ENCODE results near the gene KRTAP9-7. TPM values are rescaled to one million over a fixed set of nuclear protein-coding genes. Genes with fewer than 3 reads are reported as not detected.

KRTAP9-7 gene
- total RNA-seq, 4 donors from 2014 or later: not detected

DNA sequence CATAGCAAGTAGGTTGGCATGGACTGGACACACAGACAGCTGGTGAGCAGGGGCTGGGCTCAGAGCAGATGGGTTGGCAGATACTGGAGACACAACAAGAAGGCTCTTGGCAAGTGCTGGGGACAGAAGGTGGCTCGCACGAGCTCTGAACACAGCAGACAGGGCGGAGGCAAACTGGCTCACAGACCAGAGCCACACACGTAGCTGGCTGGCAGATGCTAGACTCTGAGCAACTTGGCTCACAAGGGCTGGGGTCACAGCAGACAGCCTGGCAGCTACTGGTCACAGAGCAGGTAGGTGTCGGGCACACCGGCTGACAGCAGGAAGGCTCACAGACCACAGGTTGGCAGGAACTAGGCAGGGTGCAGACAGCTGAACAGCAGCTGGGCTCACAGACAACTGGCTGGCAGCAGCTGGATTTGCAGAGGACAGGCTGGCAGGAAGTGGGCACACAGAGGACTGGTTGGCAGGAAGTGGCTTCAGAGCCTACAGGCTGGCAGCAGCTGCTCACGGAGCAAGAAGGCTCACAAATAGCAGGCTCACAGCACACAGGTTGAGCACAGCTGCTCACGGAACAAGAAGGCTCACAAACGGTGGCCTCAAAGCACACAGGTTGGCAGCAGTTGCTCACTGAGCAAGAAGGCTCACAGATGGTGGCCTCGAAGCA is 32.9 kb downstream of the KRTAP9-7 start:
- intact Hi-C loops (cut with DNase I): no loop called here
- peaks cover 0 to 4% (median 0%) of the 10 kb centered on the region in 4 donors for H3K27me3 ChIP-seq
- H3K36me3 ChIP-seq: no peaks in the 10 kb centered on the region
- no peak overlapping the region for H3K4me3 ChIP-seq
- TF ChIP-seq POLR2AphosphoS5 (IDR thresholded peaks at IDR 0.05): peak in 1 of 2 donors; percentile 5
- no peak for TF ChIP-seq EP300 (IDR thresholded peaks at IDR 0.05)
- H3K4me1 ChIP-seq: peaks cover 0 to 11% (median 9%) of the 10 kb centered on the region in 4 donors
- H3K9me3 ChIP-seq: no peaks in the 10 kb centered on the region
- DNase-seq (ENCODE audit: extremely low spot score): no peak
- H3K27ac ChIP-seq (replicated peaks in 1 of 4): no peak overlapping the region
- 42% methylated on average over 7 of the region's 10 CpGs for WGBS

DNA sequence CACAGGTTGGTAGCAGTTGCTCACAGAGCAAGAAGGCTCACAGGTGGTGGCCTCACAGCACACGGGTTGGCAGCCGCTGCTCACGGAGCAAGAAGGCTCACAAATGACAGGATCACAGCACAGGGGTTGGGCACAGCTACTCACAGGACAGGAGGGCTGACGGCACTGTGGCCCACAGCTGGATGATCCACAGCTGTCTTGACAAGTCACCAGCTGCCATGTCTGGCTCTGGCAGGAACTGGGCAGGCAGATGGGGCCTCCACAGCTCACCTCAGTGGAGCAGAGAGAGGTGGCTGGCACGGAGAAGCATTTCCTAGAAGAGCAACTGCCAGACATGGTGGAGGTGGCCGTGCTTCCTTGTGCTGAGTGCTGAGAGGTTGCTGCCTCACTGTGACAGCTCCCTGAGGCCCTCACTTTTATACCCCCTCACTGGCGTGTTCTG is 33.4 kb downstream of the KRTAP9-7 start, which contains the start of gene KRTAP16-1:
KRTAP16-1 (minus strand) TSS at position 392 of the 442 bp plus-strand sequence; CDS start at position 336, 56 bp downstream.
- no peak for TF ChIP-seq EP300 (IDR thresholded peaks at IDR 0.05)
- no peak for TF ChIP-seq POLR2AphosphoS5 (IDR thresholded peaks at IDR 0.05)
- TF ChIP-seq, protein P1, sequence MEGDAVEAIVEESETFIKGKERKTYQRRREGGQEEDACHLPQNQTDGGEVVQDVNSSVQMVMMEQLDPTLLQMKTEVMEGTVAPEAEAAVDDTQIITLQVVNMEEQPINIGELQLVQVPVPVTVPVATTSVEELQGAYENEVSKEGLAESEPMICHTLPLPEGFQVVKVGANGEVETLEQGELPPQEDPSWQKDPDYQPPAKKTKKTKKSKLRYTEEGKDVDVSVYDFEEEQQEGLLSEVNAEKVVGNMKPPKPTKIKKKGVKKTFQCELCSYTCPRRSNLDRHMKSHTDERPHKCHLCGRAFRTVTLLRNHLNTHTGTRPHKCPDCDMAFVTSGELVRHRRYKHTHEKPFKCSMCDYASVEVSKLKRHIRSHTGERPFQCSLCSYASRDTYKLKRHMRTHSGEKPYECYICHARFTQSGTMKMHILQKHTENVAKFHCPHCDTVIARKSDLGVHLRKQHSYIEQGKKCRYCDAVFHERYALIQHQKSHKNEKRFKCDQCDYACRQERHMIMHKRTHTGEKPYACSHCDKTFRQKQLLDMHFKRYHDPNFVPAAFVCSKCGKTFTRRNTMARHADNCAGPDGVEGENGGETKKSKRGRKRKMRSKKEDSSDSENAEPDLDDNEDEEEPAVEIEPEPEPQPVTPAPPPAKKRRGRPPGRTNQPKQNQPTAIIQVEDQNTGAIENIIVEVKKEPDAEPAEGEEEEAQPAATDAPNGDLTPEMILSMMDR (IDR thresholded peaks at IDR 0.05): no peak
- TF ChIP-seq POLR2A (IDR thresholded peaks at IDR 0.05; ENCODE audit: low read depth): no peak
- Histone ChIP-seq H3K4me3 (no peak within 1 kb of the TSS), H3K27me3 (peaks cover 0 to 4% (median 0%) of the 10 kb centered on the region in 4 donors), H3K27ac (replicated peaks in 1 of 4) (no peak within 1 kb of the TSS), H3K4me1 (peaks cover 0 to 11% (median 9%) of the 10 kb centered on the region in 4 donors), H3K9me3 (no peaks in the 10 kb centered on the region), H3K36me3 (no peaks in the 10 kb centered on the region)
- WGBS: 69% methylated on average over 7 of the region's 7 CpGs
- no peak for DNase-seq (ENCODE audit: extremely low spot score)
- intact Hi-C loops (cut with DNase I): no loop called here

DNA sequence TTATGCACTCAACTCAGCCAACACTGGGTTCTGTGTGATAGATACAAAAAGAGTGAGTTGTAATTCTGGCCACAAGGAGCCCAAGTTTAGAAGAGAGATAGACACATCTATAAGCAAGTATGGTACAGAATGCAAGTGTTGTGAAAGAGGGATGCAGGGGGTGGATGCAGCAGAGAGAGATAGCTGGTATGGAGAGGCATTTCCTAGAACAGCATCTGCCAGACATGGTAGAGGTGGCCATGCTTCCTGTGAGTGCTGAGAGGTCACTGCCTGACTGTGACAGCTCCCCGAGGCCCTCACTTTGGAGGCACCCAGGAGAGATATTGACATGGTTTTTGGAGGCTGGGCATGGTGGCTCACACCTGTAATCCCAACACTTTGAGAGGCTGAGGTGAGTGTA is 35.6 kb downstream of the KRTAP9-7 start:
- Histone ChIP-seq H3K9me3 (no peaks in the 10 kb centered on the region), H3K27ac (replicated peaks in 1 of 4) (no peak overlapping the region), H3K4me1 (peaks cover 0 to 11% (median 9%) of the 10 kb centered on the region in 4 donors), H3K27me3 (peaks cover 0 to 25% (median 0%) of the 10 kb centered on the region in 4 donors), H3K4me3 (no peak overlapping the region), H3K36me3 (no peaks in the 10 kb centered on the region)
- intact Hi-C loops (cut with DNase I): no loop called here
- whole genome bisulfite sequencing: 86% methylated on average over 1 of the region's 1 CpG
- TF ChIP-seq EP300 (IDR thresholded peaks at IDR 0.05) (no peak), POLR2A (IDR thresholded peaks at IDR 0.05; ENCODE audit: low read depth) (no peak), POLR2AphosphoS5 (IDR thresholded peaks at IDR 0.05) (no peak)
- TF ChIP-seq, protein P1 (IDR thresholded peaks at IDR 0.05): no peak
- no peak for DNase-seq (ENCODE audit: extremely low spot score)

DNA sequence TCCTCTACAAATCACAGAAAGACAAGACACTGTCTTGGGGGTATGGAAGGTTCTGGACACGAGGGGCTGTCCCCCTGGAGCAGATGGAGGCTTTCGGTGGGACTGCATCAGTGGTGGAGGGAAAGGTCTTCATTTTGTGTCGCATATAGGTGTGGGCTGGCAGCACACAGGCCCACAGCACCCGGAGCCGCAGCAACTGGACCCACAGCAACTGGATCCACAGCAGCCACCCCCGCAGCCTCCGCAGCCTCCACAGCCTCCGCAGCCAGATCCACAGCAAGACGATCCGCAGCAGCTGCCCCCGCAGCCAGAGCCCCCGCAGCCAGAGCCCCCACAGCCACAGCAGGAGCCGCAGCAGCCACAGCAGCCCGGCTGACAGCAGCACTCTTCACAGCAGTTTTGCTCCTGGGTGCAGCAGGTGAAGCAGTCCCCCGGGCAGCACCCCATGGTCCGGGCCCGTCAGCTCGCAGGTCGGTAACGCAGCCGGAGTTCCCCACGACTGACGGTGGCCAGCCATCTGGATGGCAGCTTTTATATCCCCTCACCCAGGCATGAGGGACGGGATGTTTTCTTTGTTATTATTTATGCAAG is 39.8 kb downstream of the KRTAP9-7 start, which contains the start of gene KRTAP17-1:
KRTAP17-1 (minus strand) TSS at position 507 of the 591 bp plus-strand sequence; CDS start at position 447, 60 bp downstream.
- 79% methylated on average over 8 of the region's 24 CpGs for WGBS
- Histone ChIP-seq H3K27ac (replicated peaks in 1 of 4) (no peak within 1 kb of the TSS), H3K4me3 (no peak within 1 kb of the TSS), H3K27me3 (peaks cover 0 to 26% (median 0%) of the 10 kb centered on the region in 4 donors), H3K36me3 (no peaks in the 10 kb centered on the region), H3K9me3 (peaks cover 0 to 11% (median 5%) of the 10 kb centered on the region in 4 donors), H3K4me1 (no peaks in the 10 kb centered on the region)
- intact Hi-C loops (cut with DNase I): no loop called here
- DNase-seq (ENCODE audit: extremely low spot score): no peak
- TF ChIP-seq, protein P1 (IDR thresholded peaks at IDR 0.05): no peak
- TF ChIP-seq POLR2AphosphoS5 (IDR thresholded peaks at IDR 0.05) (no peak), EP300 (IDR thresholded peaks at IDR 0.05) (no peak), POLR2A (IDR thresholded peaks at IDR 0.05; ENCODE audit: low read depth) (no peak)

DNA sequence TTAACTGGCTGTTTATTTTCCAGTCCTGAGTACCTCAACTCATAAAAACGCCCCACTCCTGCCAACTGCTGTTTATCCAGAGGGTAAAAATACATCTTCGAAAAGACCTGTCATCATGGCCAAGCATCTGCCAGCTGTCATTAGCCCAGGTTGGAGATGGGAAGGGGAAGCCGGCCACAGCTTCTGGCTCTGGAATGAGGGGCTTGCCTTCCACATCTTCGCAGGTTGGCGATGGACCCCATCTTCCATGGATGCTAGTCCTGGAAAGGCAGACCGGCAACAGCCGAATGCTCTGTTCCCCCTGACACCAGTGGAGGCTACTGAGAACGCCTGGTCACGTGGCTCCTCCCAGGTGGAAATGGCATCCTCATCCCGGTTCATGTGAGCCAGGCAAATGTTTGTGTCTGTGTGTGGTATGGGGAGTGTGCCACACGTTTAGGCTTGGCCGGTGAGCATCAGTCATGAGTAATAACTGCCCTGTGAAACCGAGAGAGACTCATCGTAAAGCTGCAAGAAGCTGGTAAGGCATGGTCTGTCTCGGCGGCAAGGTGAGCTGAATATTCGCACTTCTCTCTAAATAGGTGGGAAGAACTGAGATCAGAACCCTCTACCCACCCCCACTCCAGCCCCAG is 40.4 kb downstream of the KRTAP9-7 start:
- Histone ChIP-seq H3K36me3 (no peaks in the 10 kb centered on the region), H3K27ac (replicated peaks in 1 of 4) (no peak overlapping the region), H3K27me3 (peaks cover 0 to 26% (median 0%) of the 10 kb centered on the region in 4 donors), H3K4me3 (no peak overlapping the region), H3K4me1 (no peaks in the 10 kb centered on the region), H3K9me3 (peaks cover 0 to 14% (median 5%) of the 10 kb centered on the region in 4 donors)
- TF ChIP-seq EP300 (IDR thresholded peaks at IDR 0.05) (no peak), POLR2A (IDR thresholded peaks at IDR 0.05; ENCODE audit: low read depth) (no peak), POLR2AphosphoS5 (IDR thresholded peaks at IDR 0.05) (no peak)
- TF ChIP-seq, protein P1 (IDR thresholded peaks at IDR 0.05): no peak
- no peak for DNase-seq (ENCODE audit: extremely low spot score)
- intact Hi-C loops (cut with DNase I): no loop called here
- 78% methylated on average over 10 of the region's 17 CpGs for WGBS

Measured in esophagus muscularis mucosa (tissue), 4 donors.